Endothelial cell of umbilical vein (primary cell): ENCODE results near the gene EHMT1. TPM values are rescaled to one million over a fixed set of nuclear protein-coding genes. Genes with fewer than 3 reads are reported as not detected.

ENCODE experiments used
- BruUV-seq: library from RNA; stranded (reverse); fragments of 400-500 nt; replicated peaks from 2 replicates; lab custom pipeline; 2021; lab: Mats Ljungman, UMichigan
- CTCF ChIA-PET: fragments of 300-600, 350-600 bp; sonication (Branson Sonifier 250); formaldehyde crosslinking; loops from one replicate; lab custom pipeline; 2021; ENCODE audit warnings: antibody characterized with exemption, inconsistent platforms; lab: Charles Lee
- POLR2A ChIA-PET: fragments of 300-600, 350-600 bp; sonication (Branson Sonifier 250); formaldehyde crosslinking; loops from one replicate; lab custom pipeline; 2021; ENCODE audit warnings: antibody characterized with exemption, inconsistent platforms; lab: Charles Lee
- DNase-seq: peaks from one replicate; pipeline ENCODE4 v3.0.0-alpha.2; 2011; ENCODE audit warnings: low read depth, low spot score
- FAIRE-seq: peaks from 2 replicates; lab custom pipeline; 2011; peaks lifted over from hg19 to GRCh38; lab: Jason Lieb, UNC
- H2AFZ ChIP-seq: 2 replicates; pipeline ENCODE4 v1.6.0; 2012; ENCODE audit warnings: low read depth, low read length, control low read depth, inconsistent platforms
- H3K27ac ChIP-seq: 2 replicates; pipeline ENCODE4 v1.5.1; 2011; ENCODE audit warnings: low read depth, mild to moderate bottlenecking, control low read depth, low read length, moderate library complexity; ENCODE audit not compliant: insufficient read depth
- H3K27me3 ChIP-seq, 2 experiments: 2 replicates each; pipeline versions ENCODE4 v1.6.0 to v1.6.1; 2011; ENCODE audit warnings: low read length in 2 of 2, mixed read lengths in 1 of 2; ENCODE audit not compliant: control insufficient read depth in 2 of 2, insufficient read depth in 2 of 2
- H3K36me3 ChIP-seq, 2 experiments: 2 replicates in 1 of 2; 3 replicates in 1 of 2; pipeline ENCODE4 v1.5.1; 2011; ENCODE audit warnings: low read length in 2 of 2, mild to moderate bottlenecking in 1 of 2, moderate library complexity in 1 of 2; ENCODE audit not compliant: control insufficient read depth in 2 of 2, insufficient read depth in 2 of 2; ENCODE audit errors: extremely low read depth in 1 of 2
- H3K4me1 ChIP-seq: 3 replicates; pipeline ENCODE4 v1.5.1; 2011; ENCODE audit warnings: mild to moderate bottlenecking, low read length; ENCODE audit not compliant: control insufficient read depth, insufficient read depth; ENCODE audit errors: extremely low read depth
- H3K4me2 ChIP-seq: 2 replicates; pipeline ENCODE4 v1.6.1; 2011; ENCODE audit warnings: low read length, control low read depth, mixed read lengths; ENCODE audit not compliant: insufficient read depth
- H3K4me3 ChIP-seq, 3 experiments: fragments of 200-600 bp in 1 of 3; sonication (generic), shearing (Covaris generic) in 1 of 3; replicated peaks in 1 of 3; 2 replicates each; pipeline ENCODE4 v1.5.1; 2011 to 2016; ENCODE audit warnings: control low read depth in 3 of 3, low read length in 3 of 3, mild to moderate bottlenecking in 2 of 3, inconsistent platforms in 1 of 3, low read depth in 1 of 3, moderate library complexity in 1 of 3; ENCODE audit not compliant: insufficient read depth in 1 of 3
- H3K79me2 ChIP-seq: 2 replicates; pipeline ENCODE4 v1.6.0; 2012; ENCODE audit warnings: low read length, inconsistent platforms; ENCODE audit not compliant: control insufficient read depth, insufficient read depth
- H3K9ac ChIP-seq: replicated peaks from 2 replicates; pipeline ENCODE3; 2011; ENCODE audit warnings: low read length, control low read depth; ENCODE audit not compliant: insufficient read depth; ENCODE audit errors: extremely low read depth
- H3K9me1 ChIP-seq: replicated peaks from 3 replicates; pipeline ENCODE4 v1.6.0; 2011; ENCODE audit warnings: mild to moderate bottlenecking, low read length; ENCODE audit not compliant: control insufficient read depth, insufficient read depth; ENCODE audit errors: extremely low read depth
- H3K9me3 ChIP-seq: replicated peaks from 2 replicates; pipeline ENCODE4 v1.5.1; 2012; ENCODE audit warnings: low read length, inconsistent platforms; ENCODE audit not compliant: control insufficient read depth, insufficient read depth
- H4K20me1 ChIP-seq: replicated peaks from 2 replicates; pipeline ENCODE3; 2011; ENCODE audit warnings: mild to moderate bottlenecking, low read length; ENCODE audit not compliant: control insufficient read depth, insufficient read depth; ENCODE audit errors: extremely low read depth
- EZH2 ChIP-seq: IDR thresholded peaks from 2 replicates; pipeline ENCODE4 v1.6.1; 2012; ENCODE audit warnings: borderline replicate concordance, low read depth, mild to moderate bottlenecking, moderate library complexity, low read length, inconsistent platforms; ENCODE audit not compliant: severe bottlenecking
- FOS ChIP-seq: IDR thresholded peaks from 2 replicates; pipeline ENCODE4 v1.6.1; 2011; ENCODE audit warnings: mild to moderate bottlenecking, low read length, moderate library complexity, borderline replicate concordance; ENCODE audit not compliant: insufficient read depth
- GATA2 ChIP-seq: IDR thresholded peaks from 2 replicates; pipeline ENCODE4 v1.7.0; 2011; ENCODE audit warnings: low read depth, mild to moderate bottlenecking, moderate library complexity, mixed read lengths, low read length; ENCODE audit not compliant: insufficient read length, insufficient read depth
- JUN ChIP-seq: IDR thresholded peaks from 2 replicates; pipeline ENCODE4 v1.6.1; 2011; ENCODE audit warnings: borderline replicate concordance, low read depth; ENCODE audit not compliant: insufficient read length, insufficient read depth
- MYC ChIP-seq: IDR thresholded peaks from one replicate; pipeline ENCODE4 v1.6.1; 2011; ENCODE audit warnings: mild to moderate bottlenecking, low read depth, low read length
- POLR2A ChIP-seq: IDR thresholded peaks from 2 replicates; pipeline ENCODE4 v1.6.1; 2012; ENCODE audit warnings: low read depth, mild to moderate bottlenecking, control low read depth, low read length
- POLR2AphosphoS5 ChIP-seq: IDR thresholded peaks from 2 replicates; pipeline ENCODE4 v1.6.1; 2012; ENCODE audit warnings: low read depth, mild to moderate bottlenecking, control low read depth, low read length, moderate library complexity; ENCODE audit not compliant: insufficient read depth
- dilution Hi-C: fragments of 300-500 bp; cut with MboI; formaldehyde crosslinking; loops from one replicate; pipeline ENCODE4 v1.15.0; 2019; ENCODE audit warnings: low sequenced_read_pairs; ENCODE audit not compliant: extremely low pct_ligation_motif_present
- intact Hi-C: fragments of 100-400 bp; cut with micrococcal nuclease; formaldehyde crosslinking; loops from one replicate; pipeline ENCODE4 v1.10.0; 2022
- polyA plus RNA-seq, 4 experiments: library from polyadenylated mRNA; depleted of rRNA in 3 of 4; stranded (reverse) in 3 of 4; unstranded in 1 of 4; fragments of >200 nt; gene quantifications; 2 replicates each; pipeline versions ENCODE4 v1.2.1 to v1.2.3, GENCODE V29; 2011 to 2012; ENCODE audit warnings: missing spikeins in 1 of 4
- total RNA-seq: library from RNA; stranded (reverse); gene quantifications from 2 replicates; pipeline ENCODE4 v1.2.3, GENCODE V29; 2021
- TF ChIP-seq, protein P1 (sequence below), 2 donors: IDR thresholded peaks; 1 replicate in 1 of 2; 2 replicates in 1 of 2; pipeline ENCODE4 v1.5.1; 2011; ENCODE audit warnings: low read length in 2 of 2, mild to moderate bottlenecking in 2 of 2, moderate library complexity in 2 of 2, control low read depth in 1 of 2, inconsistent platforms in 1 of 2, low read depth in 1 of 2; ENCODE audit not compliant: insufficient read depth in 1 of 2; ENCODE audit errors: extremely low read depth in 1 of 2
- TF ChIP-seq, protein P2 (sequence below): IDR thresholded peaks from 2 replicates; pipeline ENCODE4 v1.6.1; 2011; ENCODE audit not compliant: insufficient read depth, insufficient read length

The EHMT1 gene
- total and polyA plus RNA-seq, 2 donors (not counting 3 experiments of a cell fraction or from before 2014, with no cell fraction given) = 48.2 to 104 TPM

DNA sequence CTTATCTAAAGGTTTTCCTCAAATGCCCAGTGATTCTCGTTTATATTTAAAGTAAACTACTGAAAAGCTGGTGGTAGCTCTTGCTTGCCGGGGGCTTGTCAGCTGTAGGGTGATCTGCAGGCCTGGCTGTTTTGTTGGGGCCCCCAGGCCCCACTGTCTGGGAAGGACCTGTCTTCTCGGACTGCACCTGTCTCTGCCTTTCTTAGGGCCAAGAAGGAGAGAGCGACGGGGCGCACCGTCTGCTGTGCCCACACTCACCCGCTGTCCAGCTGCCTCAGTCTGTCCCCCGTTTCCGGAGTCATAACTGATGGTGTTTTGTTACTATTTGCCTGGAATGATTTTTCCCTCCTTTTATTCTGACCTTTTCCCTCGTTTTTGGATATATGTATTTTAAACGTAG is 164.7 kb downstream of the EHMT1 start:
- no peaks in the 10 kb centered on the region for H3K9me3 ChIP-seq
- no TSS peak for BruUV-seq
- no peaks in the 10 kb centered on the region for H3K4me1 ChIP-seq
- H3K9me1 ChIP-seq = no peaks in the 10 kb centered on the region
- H3K36me3 ChIP-seq = peaks cover 3 to 40% of the 10 kb centered on the region in 2 experiments
- ChIA-PET CTCF (interaction anchor here (0.7 to 1.1 kb wide), 2 partner anchors 11 to 111 kb away, joined by 3 read pairs; no protein-coding TSS in a partner anchor), POLR2A (no interaction called here)
- intact Hi-C loops = no loop called here
- no peaks in the 10 kb centered on the region for H3K27me3 ChIP-seq
- DNase-seq = no peak
- dilution Hi-C loops = no loop called here
- no peak overlapping the region for H2AFZ ChIP-seq
- H3K9ac ChIP-seq = no peak overlapping the region
- no peak overlapping the region for H3K4me2 ChIP-seq
- no peaks in the 10 kb centered on the region for H4K20me1 ChIP-seq
- no peak overlapping the region for H3K4me3 ChIP-seq
- H3K79me2 ChIP-seq = no peaks in the 10 kb centered on the region
- H3K27ac ChIP-seq = no peak overlapping the region
- TF ChIP-seq, protein P1, sequence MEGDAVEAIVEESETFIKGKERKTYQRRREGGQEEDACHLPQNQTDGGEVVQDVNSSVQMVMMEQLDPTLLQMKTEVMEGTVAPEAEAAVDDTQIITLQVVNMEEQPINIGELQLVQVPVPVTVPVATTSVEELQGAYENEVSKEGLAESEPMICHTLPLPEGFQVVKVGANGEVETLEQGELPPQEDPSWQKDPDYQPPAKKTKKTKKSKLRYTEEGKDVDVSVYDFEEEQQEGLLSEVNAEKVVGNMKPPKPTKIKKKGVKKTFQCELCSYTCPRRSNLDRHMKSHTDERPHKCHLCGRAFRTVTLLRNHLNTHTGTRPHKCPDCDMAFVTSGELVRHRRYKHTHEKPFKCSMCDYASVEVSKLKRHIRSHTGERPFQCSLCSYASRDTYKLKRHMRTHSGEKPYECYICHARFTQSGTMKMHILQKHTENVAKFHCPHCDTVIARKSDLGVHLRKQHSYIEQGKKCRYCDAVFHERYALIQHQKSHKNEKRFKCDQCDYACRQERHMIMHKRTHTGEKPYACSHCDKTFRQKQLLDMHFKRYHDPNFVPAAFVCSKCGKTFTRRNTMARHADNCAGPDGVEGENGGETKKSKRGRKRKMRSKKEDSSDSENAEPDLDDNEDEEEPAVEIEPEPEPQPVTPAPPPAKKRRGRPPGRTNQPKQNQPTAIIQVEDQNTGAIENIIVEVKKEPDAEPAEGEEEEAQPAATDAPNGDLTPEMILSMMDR (IDR thresholded peaks at IDR 0.05; ENCODE audit: extremely low read depth in 1 of 2, insufficient read depth in 1 of 2, low read depth in 1 of 2, low read length in 2 of 2) = no peak
- TF ChIP-seq, protein P2, sequence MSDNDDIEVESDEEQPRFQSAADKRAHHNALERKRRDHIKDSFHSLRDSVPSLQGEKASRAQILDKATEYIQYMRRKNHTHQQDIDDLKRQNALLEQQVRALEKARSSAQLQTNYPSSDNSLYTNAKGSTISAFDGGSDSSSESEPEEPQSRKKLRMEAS = no peak
- TF ChIP-seq FOS (no peak), POLR2AphosphoS5 (no peak), POLR2A (no peak), MYC (no peak), GATA2 (no peak), EZH2 (no peak), JUN (no peak)
- no peak for FAIRE-seq
